Endothelial cell (in vitro differentiated cells): ENCODE measurements around the gene CAV2. TPM values are rescaled to one million over a fixed set of nuclear protein-coding genes. Genes with fewer than 3 reads are reported as not detected.

Experiments
- DNase-seq: peaks from one replicate; pipeline ENCODE4 v3.0.0; 2021; ENCODE audit warnings: low spot score
- H3K27ac Mint-ChIP-seq: one replicate; pipeline ENCODE4 v1.8.0; 2021; ENCODE audit warnings: mixed read lengths, inconsistent platforms; ENCODE audit not compliant: unreplicated experiment
- H3K27me3 Mint-ChIP-seq: one replicate; pipeline ENCODE4 v1.8.0; 2021; ENCODE audit warnings: mild to moderate bottlenecking, moderate library complexity, mixed read lengths, inconsistent platforms; ENCODE audit not compliant: unreplicated experiment
- H3K36me3 Mint-ChIP-seq: one replicate; pipeline ENCODE4 v1.8.0; 2021; ENCODE audit warnings: mild to moderate bottlenecking, low read depth, mixed read lengths, inconsistent platforms; ENCODE audit not compliant: unreplicated experiment
- H3K4me1 Mint-ChIP-seq: one replicate; pipeline ENCODE4 v1.8.0; 2021; ENCODE audit warnings: mild to moderate bottlenecking, mixed read lengths, inconsistent platforms; ENCODE audit not compliant: unreplicated experiment
- H3K4me3 Mint-ChIP-seq: one replicate; pipeline ENCODE4 v1.8.0; 2021; ENCODE audit warnings: mild to moderate bottlenecking, mixed read lengths, inconsistent platforms; ENCODE audit not compliant: unreplicated experiment
- H3K9me3 Mint-ChIP-seq: one replicate; pipeline ENCODE4 v1.8.0; 2021; ENCODE audit warnings: mixed read lengths, inconsistent platforms; ENCODE audit not compliant: unreplicated experiment
- CTCF ChIP-seq: fragments of 200-600 bp; sonication (generic); IDR thresholded peaks from one replicate; pipeline ENCODE4 v1.5.0; 2021; ENCODE audit warnings: antibody characterized with exemption; ENCODE audit not compliant: unreplicated experiment
- total RNA-seq: library from RNA; stranded (reverse); fragmentation: NEBNext Ultra II Directional; extraction: Animal tissue kit (Norgen Biotek cat#: 25700); gene quantifications from one replicate; pipeline ENCODE4 v1.2.1, GENCODE V29; 2021; ENCODE audit not compliant: unreplicated experiment

The CAV2 gene
- total RNA-seq, 1 donor from 2014 or later, result 35.5 TPM

GRCh38 chr7:116515584-116515983, 16.0 kb downstream of the CAV2 start:
- no peak for TF ChIP-seq CTCF
- Mint-ChIP-seq H3K9me3 (no peaks in the 10 kb centered on the region), H3K36me3 (no peaks in the 10 kb centered on the region), H3K4me1 (peaks cover 16% of the 10 kb centered on the region), H3K4me3 (no peak overlapping the region), H3K27ac (peak overlapping the region; percentile 24), H3K27me3 (no peaks in the 10 kb centered on the region)
- DNase-seq, result no peak

- Mint-ChIP-seq H3K27ac (peak overlapping the region; percentile 42), H3K36me3 (no peaks in the 10 kb centered on the region), H3K4me1 (peaks cover 16% of the 10 kb centered on the region), H3K9me3 (no peaks in the 10 kb centered on the region), H3K4me3 (no peak overlapping the region), H3K27me3 (no peaks in the 10 kb centered on the region)
- no peak for DNase-seq
- no peak for TF ChIP-seq CTCF
Observed at GRCh38 chr7:116516324-116516723, 16.8 kb downstream of the CAV2 start.

- H3K27me3 Mint-ChIP-seq, result no peaks in the 10 kb centered on the region
- H3K27ac Mint-ChIP-seq, result no peak overlapping the region
- no peak overlapping the region for H3K4me3 Mint-ChIP-seq
Observed at GRCh38 chr7:116517626-116518025, 18.1 kb downstream of the CAV2 start.

GRCh38 chr7:116518961-116519360, 19.4 kb downstream of the CAV2 start:
- Mint-ChIP-seq H3K4me3 (no peak overlapping the region), H3K36me3 (no peaks in the 10 kb centered on the region)

More at GRCh38 chr7:116517626-116518025, 18.1 kb downstream of the CAV2 start:
- DNase-seq, result no peak
- H3K4me1 Mint-ChIP-seq, result peaks cover 13% of the 10 kb centered on the region
- TF ChIP-seq CTCF, result no peak
- H3K36me3 Mint-ChIP-seq, result no peaks in the 10 kb centered on the region
- no peaks in the 10 kb centered on the region for H3K9me3 Mint-ChIP-seq

More at GRCh38 chr7:116518961-116519360, 19.4 kb downstream of the CAV2 start:
- TF ChIP-seq CTCF, result no peak
- Mint-ChIP-seq H3K9me3 (no peaks in the 10 kb centered on the region), H3K27ac (no peak overlapping the region), H3K27me3 (no peaks in the 10 kb centered on the region), H3K4me1 (peaks cover 13% of the 10 kb centered on the region)
- DNase-seq, result no peak
